ENCODE results near the gene RCVRN.

Gene RCVRN

DNA sequence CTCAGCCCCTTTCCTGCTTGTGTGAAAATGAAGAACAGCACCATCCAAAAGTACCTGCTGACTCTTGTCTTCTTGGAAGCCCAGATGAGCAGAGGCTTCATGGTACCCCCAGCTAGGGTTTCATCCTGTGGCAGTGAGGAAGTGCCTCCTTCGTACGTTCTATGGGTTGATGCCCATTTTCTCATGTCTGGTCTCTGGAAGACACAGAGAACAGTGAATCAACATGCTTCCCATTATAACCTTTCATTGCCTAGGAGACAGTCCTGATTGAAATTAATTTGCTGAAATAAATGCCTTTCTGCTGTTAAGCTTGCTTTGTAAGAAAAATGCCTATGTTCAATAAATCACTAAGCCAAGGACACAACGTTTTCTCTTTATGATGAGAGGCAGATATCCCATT, 36.5 kb downstream of the RCVRN start:
- Histone ChIP-seq H4K20me1 (ENCODE audit: low read depth, low read length) (no peaks in the 10 kb centered on the region), H3K9ac (ENCODE audit: low read length) (no peak overlapping the region), H2AFZ (ENCODE audit: low read depth, low read length, severe bottlenecking) (no peak overlapping the region), H3K36me3 (ENCODE audit: low read length) (no peaks in the 10 kb centered on the region), H3K9me2 (replicated peaks; ENCODE audit: insufficient read depth, low read length) (no peaks in the 10 kb centered on the region), H3K4me2 (ENCODE audit: low read depth, low read length, poor library complexity, severe bottlenecking) (no peak overlapping the region), H3K27me3 (ENCODE audit: low read length) (no peaks in the 10 kb centered on the region), H3K9me3 (ENCODE audit: insufficient read depth, low read length) (no peaks in the 10 kb centered on the region), H3K27ac (ENCODE audit: low read depth, low read length) (no peak overlapping the region), H3K4me3 (ENCODE audit: insufficient read depth, low read length, poor library complexity, severe bottlenecking) (no peak overlapping the region), H3K79me2 (ENCODE audit: insufficient read depth, low read length) (no peaks in the 10 kb centered on the region), H3F3A (ENCODE audit: insufficient read depth) (no peaks in the 10 kb centered on the region)
- no peak for TF ChIP-seq EZH2phosphoT487 (conservative IDR thresholded peaks at IDR 0.05; ENCODE audit: low read length)
- TF ChIP-seq, protein P1, sequence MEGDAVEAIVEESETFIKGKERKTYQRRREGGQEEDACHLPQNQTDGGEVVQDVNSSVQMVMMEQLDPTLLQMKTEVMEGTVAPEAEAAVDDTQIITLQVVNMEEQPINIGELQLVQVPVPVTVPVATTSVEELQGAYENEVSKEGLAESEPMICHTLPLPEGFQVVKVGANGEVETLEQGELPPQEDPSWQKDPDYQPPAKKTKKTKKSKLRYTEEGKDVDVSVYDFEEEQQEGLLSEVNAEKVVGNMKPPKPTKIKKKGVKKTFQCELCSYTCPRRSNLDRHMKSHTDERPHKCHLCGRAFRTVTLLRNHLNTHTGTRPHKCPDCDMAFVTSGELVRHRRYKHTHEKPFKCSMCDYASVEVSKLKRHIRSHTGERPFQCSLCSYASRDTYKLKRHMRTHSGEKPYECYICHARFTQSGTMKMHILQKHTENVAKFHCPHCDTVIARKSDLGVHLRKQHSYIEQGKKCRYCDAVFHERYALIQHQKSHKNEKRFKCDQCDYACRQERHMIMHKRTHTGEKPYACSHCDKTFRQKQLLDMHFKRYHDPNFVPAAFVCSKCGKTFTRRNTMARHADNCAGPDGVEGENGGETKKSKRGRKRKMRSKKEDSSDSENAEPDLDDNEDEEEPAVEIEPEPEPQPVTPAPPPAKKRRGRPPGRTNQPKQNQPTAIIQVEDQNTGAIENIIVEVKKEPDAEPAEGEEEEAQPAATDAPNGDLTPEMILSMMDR (IDR thresholded peaks at IDR 0.05; ENCODE audit: insufficient read depth, low read length, poor library complexity, severe bottlenecking), result no peak

DNA sequence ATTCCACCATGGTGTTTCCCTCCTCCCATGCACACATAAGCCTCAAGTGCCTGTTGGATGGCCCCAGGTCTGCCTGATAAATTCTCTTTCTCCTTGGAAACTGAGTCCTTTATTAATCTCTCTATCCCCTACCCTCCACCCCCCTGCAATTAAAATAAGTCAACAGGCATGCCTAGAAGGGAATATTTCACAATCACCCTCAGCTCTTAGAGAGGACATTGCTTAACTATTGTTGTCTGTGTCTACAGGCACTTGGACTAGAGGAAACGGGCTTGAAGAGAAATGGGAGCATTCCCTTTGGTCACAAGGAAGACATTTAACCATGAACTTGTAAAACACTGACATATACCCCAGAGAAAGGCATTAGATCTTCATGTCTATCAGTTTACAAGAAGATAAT, 39.5 kb downstream of the RCVRN start:
- Histone ChIP-seq H3K27ac (ENCODE audit: low read depth, low read length) (no peak overlapping the region), H4K20me1 (ENCODE audit: low read depth, low read length) (no peaks in the 10 kb centered on the region), H3K27me3 (ENCODE audit: low read length) (no peaks in the 10 kb centered on the region), H3K9ac (ENCODE audit: low read length) (no peak overlapping the region), H2AFZ (ENCODE audit: low read depth, low read length, severe bottlenecking) (no peak overlapping the region), H3K4me3 (ENCODE audit: insufficient read depth, low read length, poor library complexity, severe bottlenecking) (no peak overlapping the region), H3K9me3 (ENCODE audit: insufficient read depth, low read length) (no peaks in the 10 kb centered on the region), H3K9me2 (replicated peaks; ENCODE audit: insufficient read depth, low read length) (no peaks in the 10 kb centered on the region), H3K4me2 (ENCODE audit: low read depth, low read length, poor library complexity, severe bottlenecking) (no peak overlapping the region), H3K36me3 (ENCODE audit: low read length) (no peaks in the 10 kb centered on the region), H3F3A (ENCODE audit: insufficient read depth) (no peaks in the 10 kb centered on the region), H3K79me2 (ENCODE audit: insufficient read depth, low read length) (no peaks in the 10 kb centered on the region)
- TF ChIP-seq EZH2phosphoT487 (conservative IDR thresholded peaks at IDR 0.05; ENCODE audit: low read length), result no peak
- TF ChIP-seq, protein P1 (IDR thresholded peaks at IDR 0.05; ENCODE audit: insufficient read depth, low read length, poor library complexity, severe bottlenecking), result no peak

DNA sequence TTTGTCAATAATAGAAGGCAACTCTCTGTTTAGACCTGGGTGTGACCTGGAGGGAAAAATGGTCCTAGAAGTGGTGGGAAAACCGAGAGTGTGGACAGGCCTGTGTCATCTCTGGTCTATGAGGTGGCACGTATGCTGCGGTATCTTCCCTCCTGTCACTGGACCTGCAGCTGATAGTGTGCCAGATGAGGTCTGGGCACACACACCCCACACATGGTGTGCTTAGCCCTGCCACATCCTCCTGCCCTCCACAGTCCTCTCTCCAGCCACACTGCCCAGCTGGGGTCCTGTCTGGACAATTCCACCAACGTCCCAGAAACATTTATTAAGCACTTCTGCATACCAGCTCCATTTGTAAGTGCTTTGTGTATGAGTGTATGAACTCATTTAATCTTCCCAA, 42.1 kb downstream of the RCVRN start:
- H3K9me2 ChIP-seq (replicated peaks; ENCODE audit: insufficient read depth, low read length), result no peaks in the 10 kb centered on the region
- no peak for TF ChIP-seq EZH2phosphoT487 (conservative IDR thresholded peaks at IDR 0.05; ENCODE audit: low read length)
- TF ChIP-seq, protein P1 (IDR thresholded peaks at IDR 0.05; ENCODE audit: insufficient read depth, low read length, poor library complexity, severe bottlenecking), result no peak
- no peaks in the 10 kb centered on the region for H3K36me3 ChIP-seq (ENCODE audit: low read length)
- H3K27me3 ChIP-seq (ENCODE audit: low read length), result no peaks in the 10 kb centered on the region
- H3F3A ChIP-seq (ENCODE audit: insufficient read depth), result no peaks in the 10 kb centered on the region
- no peak overlapping the region for H3K4me3 ChIP-seq (ENCODE audit: insufficient read depth, low read length, poor library complexity, severe bottlenecking)
- no peak overlapping the region for H3K4me2 ChIP-seq (ENCODE audit: low read depth, low read length, poor library complexity, severe bottlenecking)
- H3K9ac ChIP-seq (ENCODE audit: low read length), result no peak overlapping the region
- no peaks in the 10 kb centered on the region for H3K79me2 ChIP-seq (ENCODE audit: insufficient read depth, low read length)
- H4K20me1 ChIP-seq (ENCODE audit: low read depth, low read length), result no peaks in the 10 kb centered on the region
- no peak overlapping the region for H3K27ac ChIP-seq (ENCODE audit: low read depth, low read length)
- H2AFZ ChIP-seq (ENCODE audit: low read depth, low read length, severe bottlenecking), result no peak overlapping the region
- no peaks in the 10 kb centered on the region for H3K9me3 ChIP-seq (ENCODE audit: insufficient read depth, low read length)
